Fibroblast of the aortic adventitia (primary cell): ENCODE measurements around the gene CASP4. TPM values are rescaled to one million over a fixed set of nuclear protein-coding genes. Genes with fewer than 3 reads are reported as not detected.

Experiments used
- DNase-seq: peaks from one replicate; pipeline ENCODE4 v3.0.0-alpha.2; 2010; ENCODE audit warnings: low read depth
- H3K4me3 ChIP-seq: 2 replicates; pipeline ENCODE4 v1.5.1; 2011; ENCODE audit warnings: low read depth, mild to moderate bottlenecking, control low read depth, low read length, moderate library complexity
- total RNA-seq: library from RNA; depleted of rRNA; stranded (reverse); fragments of >200 nt; gene quantifications from 2 replicates; pipeline ENCODE4 v1.2.3, GENCODE V29; 2012; ENCODE audit warnings: low replicate concordance
- TF ChIP-seq, protein P1 (sequence below): IDR thresholded peaks from 2 replicates; pipeline ENCODE4 v1.5.1; 2011; ENCODE audit warnings: mild to moderate bottlenecking, low read length, control low read depth, inconsistent platforms; ENCODE audit not compliant: insufficient read depth

The CASP4 gene
- total RNA-seq, 1 donor, result 245 TPM

DNA sequence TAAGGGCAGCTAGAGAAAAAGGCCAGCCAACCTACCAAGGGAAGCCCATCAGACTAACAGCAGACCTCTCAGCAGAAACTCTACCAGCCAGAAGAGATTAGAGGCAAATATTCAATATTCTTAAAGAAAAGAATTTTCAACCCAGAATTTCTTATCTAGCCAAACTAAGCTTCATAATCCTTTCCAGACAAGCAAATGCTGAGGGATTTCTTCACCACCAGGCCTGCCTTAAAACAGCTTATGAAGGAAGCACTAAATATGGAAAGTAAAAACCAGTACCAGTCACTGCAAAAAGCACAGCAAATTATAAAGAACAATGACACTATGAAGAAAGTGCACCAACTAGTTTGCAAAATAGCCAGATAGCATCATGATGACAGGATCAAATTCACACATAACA is 39.6 kb downstream of the CASP4 start:
- no peak for DNase-seq
- no peak overlapping the region for H3K4me3 ChIP-seq
- TF ChIP-seq, protein P1, sequence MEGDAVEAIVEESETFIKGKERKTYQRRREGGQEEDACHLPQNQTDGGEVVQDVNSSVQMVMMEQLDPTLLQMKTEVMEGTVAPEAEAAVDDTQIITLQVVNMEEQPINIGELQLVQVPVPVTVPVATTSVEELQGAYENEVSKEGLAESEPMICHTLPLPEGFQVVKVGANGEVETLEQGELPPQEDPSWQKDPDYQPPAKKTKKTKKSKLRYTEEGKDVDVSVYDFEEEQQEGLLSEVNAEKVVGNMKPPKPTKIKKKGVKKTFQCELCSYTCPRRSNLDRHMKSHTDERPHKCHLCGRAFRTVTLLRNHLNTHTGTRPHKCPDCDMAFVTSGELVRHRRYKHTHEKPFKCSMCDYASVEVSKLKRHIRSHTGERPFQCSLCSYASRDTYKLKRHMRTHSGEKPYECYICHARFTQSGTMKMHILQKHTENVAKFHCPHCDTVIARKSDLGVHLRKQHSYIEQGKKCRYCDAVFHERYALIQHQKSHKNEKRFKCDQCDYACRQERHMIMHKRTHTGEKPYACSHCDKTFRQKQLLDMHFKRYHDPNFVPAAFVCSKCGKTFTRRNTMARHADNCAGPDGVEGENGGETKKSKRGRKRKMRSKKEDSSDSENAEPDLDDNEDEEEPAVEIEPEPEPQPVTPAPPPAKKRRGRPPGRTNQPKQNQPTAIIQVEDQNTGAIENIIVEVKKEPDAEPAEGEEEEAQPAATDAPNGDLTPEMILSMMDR, result no peak

DNA sequence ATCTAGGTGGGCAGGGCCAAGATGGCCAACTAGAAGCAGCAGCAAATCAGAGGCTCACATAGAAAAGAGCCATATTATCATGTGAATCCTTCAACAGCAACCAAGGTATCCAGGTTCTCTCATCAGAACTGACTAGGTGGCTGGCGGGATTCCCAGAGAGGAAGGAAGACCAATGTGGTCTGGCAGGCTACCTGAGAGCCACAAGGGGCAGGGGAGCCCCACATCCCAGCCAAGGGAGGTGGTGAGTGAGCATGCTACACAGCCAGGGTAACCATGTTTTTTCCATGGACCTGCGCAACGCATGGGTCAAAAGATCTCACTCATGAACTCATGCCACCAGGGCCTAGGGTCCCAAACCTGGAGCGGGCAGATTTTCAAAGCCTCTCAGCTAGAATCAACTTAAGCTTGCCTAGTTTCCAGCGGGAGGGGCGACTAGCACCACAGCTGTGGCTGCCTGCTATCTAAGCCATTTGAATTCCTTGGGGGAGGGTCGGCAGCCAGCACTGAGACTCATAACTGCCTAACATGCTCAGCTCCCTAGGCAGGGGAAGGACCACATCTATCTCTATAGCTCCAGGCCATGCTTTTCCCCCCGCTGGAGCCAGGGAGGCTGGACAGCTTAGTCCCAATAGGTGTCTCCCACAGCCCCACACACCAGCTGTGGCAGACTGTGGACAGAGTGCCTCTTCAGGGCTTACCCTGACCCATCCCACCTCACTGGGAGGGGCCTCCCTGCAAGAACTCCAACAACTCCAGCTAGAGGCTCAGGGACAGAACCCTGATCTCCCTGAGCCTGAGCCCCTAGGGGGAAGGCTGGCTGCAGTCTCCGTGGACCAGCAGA is 41.4 kb downstream of the CASP4 start:
- no peak overlapping the region for H3K4me3 ChIP-seq
- TF ChIP-seq, protein P1, result no peak
- DNase-seq, result no peak

DNA sequence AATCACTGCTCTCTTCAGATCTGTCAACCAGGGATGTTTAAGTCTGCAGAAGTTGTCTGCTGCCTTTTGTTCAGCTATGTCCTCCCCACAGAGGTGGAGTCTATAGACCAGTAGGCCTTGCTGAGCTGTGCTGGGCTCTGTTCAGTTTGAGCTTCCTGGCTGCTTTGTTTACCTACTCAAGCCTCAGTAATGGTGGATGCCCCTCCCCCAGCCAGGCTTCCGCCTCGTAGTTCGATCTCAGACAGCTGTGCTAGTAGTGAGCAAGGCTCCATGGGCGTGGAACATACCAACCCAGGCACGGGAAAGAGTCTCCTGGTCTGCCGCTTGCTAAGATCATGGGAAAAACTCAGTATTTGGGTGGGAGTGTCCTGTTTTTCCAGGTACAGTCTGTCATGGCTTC is 42.5 kb downstream of the CASP4 start:
- H3K4me3 ChIP-seq, result no peak overlapping the region
- TF ChIP-seq, protein P1, result no peak
- no peak for DNase-seq

DNA sequence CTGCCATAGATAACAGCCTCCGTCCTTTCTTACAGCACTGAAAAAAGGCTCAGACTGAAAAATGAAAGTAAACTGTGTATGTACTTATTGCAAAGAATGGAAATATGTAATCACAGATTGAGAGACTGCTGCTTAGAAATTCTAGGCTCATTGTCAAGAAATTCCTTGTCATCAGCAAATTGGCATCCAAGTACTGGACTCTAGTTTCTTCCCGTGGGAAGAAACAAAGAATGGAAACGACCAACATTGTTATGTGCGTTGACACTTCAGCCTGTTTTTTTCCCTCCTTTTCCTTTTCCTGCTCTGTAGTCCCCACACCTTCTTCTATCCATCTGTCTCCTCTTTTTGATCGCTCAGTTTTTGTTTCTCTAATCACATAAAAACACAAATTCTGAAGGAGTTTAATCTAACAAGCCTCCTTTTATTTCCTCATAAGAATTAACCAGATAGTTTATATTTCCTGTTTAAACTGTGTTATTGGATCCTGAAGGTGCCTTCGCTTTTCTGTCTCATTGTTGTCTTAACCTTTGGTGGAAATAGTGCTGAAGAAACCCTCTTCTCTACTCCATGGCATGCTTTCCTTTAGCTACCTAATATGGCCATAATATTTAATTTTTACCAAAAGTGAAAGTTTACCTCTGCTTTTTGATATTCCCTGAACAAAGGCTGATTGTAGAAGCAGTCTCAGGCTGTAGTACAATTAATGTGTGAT is 50.1 kb downstream of the CASP4 start:
- peak overlapping the region; percentile 61 for H3K4me3 ChIP-seq
- peak; percentile 84 for DNase-seq
- TF ChIP-seq, protein P1, result no peak

DNA sequence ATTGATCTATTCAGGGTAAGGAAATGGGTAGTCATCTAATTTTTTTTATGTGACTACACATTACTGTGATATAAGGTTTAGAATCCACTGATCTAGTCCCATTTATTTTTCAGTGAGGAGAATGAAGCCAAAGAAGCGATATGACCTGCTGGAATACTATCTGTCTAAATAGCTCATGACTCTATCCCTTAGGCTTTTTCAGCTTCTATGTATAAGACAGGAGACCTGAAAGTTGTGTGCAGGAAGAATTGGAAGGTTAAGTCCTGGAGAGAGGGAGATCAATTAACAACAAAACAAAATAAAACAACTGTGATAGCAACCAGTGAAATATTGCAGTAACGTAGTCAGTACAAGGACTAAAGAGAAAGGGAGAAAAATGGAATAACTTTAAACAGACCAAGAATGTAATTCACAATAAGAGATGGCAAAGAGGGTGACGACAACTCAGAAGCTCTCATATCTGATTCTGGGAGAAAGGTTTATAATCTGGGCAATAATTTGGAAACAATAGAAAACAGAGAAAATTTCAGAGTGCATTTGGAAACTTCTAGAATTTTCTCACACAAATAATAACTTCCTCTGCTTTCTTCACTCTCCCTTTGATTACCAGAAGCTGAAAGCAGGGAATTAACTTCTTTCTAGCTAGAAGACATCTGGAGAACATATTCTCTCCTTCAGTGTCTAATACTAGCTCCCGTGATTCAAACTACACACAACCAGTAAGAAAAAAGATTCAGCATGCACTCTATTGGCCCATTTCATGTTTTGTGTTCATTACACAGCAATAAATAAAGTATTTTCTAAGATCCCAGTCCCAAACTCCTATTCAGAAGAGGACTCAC is 50.9 kb downstream of the CASP4 start:
- peak overlapping the region; percentile 61 for H3K4me3 ChIP-seq
- no peak for DNase-seq

DNA sequence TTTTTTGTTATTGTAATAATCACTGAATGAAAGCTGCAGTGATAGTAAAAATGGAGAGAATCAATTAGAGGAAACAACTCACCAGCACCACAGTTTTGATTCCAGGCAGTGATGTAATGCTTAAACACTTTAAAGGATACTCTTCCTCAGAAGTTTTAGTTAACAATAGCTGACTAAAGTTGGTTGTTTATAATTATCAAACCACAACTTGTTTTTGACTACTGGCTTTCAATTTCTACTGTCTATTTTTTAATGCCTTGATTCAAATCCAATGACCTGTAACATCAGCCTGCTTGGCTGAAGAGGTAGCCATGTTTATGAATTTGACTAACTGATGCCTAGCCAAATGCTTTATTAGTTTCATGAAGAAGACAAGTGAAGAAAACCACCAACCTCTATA is 51.9 kb downstream of the CASP4 start:
- H3K4me3 ChIP-seq, result no peak overlapping the region
- TF ChIP-seq, protein P1, result no peak
- DNase-seq, result no peak

More for the DNA sequence above, 50.9 kb downstream of the CASP4 start:
- TF ChIP-seq, protein P1, result no peak
